Right atrium auricular region (tissue), 2 donors: ENCODE results near the gene SMIM38. TPM values are rescaled to one million over a fixed set of nuclear protein-coding genes. Genes with fewer than 3 reads are reported as not detected.

Source experiments
- DNase-seq: peaks from one replicate; pipeline ENCODE4 v3.0.0-alpha.2; 2019; ENCODE audit warnings: low spot score
- H3K27ac ChIP-seq, 2 donors: fragments of 200-600 bp; sonication (generic); 1 replicate in 1 of 2; 2 replicates in 1 of 2; pipeline ENCODE4 v1.5.1; 2016 to 2019
- H3K27me3 ChIP-seq, 2 donors: fragments of 200-600 bp; sonication (generic); one replicate each; pipeline versions ENCODE4 v1.5.1 to v1.6.0; 2017 to 2019
- H3K36me3 ChIP-seq: fragments of 200-600 bp; sonication (generic); one replicate; pipeline ENCODE4 v1.5.1; 2016
- H3K4me1 ChIP-seq, 2 donors: fragments of 200-600 bp; sonication (generic); one replicate each; pipeline versions ENCODE4 v1.5.1 to v1.6.0; 2017 to 2019
- H3K4me3 ChIP-seq, 2 donors: fragments of 200-600 bp; sonication (generic); 1 replicate in 1 of 2; 2 replicates in 1 of 2; pipeline ENCODE4 v1.5.1; 2017 to 2019; ENCODE audit warnings: mild to moderate bottlenecking in 1 of 2, moderate library complexity in 1 of 2
- H3K9me3 ChIP-seq, 2 donors: fragments of 200-600 bp; sonication (generic); one replicate each; pipeline ENCODE4 v1.5.1; 2019
- CTCF ChIP-seq, 2 donors: fragments of 200-600 bp; sonication (generic); IDR thresholded peaks; one replicate each; pipeline ENCODE4 v1.5.1; 2019; ENCODE audit warnings: antibody characterized with exemption in 2 of 2
- total RNA-seq, 2 donors: library from RNA; depleted of rRNA; stranded (reverse); fragments of >200 nt; gene quantifications; one replicate each; pipeline ENCODE4 v1.1.0, GENCODE V29; 2016

The SMIM38 gene
- under 1 TPM in 1 of 2 donors, not detected in 1; 0.35 TPM for total RNA-seq

DNA sequence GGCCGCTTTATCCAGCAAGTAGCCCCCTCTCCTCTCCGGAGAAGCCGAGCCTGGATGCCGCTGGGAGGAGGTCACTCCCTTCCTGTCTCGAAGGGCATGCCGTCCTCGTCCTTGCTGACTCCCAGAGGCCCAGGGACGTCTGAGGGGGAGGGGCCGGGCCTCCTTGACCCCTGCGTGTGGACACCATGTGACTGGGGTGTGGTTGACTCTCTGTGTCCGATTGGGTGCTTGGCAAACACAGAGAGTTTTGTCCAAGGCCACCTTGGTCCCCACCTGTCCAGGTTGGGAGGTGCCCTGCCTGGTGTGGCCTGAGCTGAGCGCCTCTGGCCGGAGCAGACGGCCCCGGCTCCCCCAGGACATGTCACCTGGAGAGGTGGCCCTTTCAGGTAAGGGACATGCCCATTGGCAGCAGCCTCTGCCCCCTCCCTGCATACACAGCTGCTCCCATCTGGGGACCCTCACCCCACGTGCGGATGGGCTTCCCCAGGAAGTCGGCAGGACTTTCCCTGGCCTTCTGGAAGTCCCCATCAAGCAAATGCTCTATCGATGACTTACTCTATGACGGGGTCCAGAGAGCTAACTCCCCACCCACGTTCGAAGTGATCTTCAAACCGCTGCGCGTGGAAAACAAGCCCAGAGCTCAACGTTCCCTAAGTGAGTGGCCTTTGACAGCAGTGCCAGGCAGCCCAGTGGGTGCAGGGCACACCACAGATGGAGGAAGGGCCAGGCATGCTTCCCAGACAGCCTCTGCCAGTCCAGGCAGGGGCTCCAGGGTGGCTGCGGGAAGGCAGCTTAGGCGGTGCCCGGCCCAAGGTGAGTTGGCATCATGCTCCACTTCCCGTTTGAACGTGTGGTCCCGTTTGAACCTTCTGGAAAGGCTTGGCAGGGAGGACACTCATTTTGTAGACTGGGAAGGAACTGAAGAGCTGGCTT is at the start of gene SMIM38:
Gene SMIM38 (plus strand): TSS at position 634 of the 933 bp plus-strand sequence. CDS start 1,912 bp downstream, outside the sequence.
- Histone ChIP-seq H3K27me3 (no peaks in the 10 kb centered on the region), H3K4me3 (peak within 1 kb of the TSS in 1 of 2 donors; percentile 20), H3K9me3 (no peaks in the 10 kb centered on the region), H3K27ac (peak within 1 kb of the TSS; percentile 75 to 76), H3K36me3 (no peaks in the 10 kb centered on the region), H3K4me1 (peaks cover 0 to 37% of the 10 kb centered on the region in 2 donors)
- no peak for TF ChIP-seq CTCF (IDR thresholded peaks at IDR 0.05)
- no peak for DNase-seq

DNA sequence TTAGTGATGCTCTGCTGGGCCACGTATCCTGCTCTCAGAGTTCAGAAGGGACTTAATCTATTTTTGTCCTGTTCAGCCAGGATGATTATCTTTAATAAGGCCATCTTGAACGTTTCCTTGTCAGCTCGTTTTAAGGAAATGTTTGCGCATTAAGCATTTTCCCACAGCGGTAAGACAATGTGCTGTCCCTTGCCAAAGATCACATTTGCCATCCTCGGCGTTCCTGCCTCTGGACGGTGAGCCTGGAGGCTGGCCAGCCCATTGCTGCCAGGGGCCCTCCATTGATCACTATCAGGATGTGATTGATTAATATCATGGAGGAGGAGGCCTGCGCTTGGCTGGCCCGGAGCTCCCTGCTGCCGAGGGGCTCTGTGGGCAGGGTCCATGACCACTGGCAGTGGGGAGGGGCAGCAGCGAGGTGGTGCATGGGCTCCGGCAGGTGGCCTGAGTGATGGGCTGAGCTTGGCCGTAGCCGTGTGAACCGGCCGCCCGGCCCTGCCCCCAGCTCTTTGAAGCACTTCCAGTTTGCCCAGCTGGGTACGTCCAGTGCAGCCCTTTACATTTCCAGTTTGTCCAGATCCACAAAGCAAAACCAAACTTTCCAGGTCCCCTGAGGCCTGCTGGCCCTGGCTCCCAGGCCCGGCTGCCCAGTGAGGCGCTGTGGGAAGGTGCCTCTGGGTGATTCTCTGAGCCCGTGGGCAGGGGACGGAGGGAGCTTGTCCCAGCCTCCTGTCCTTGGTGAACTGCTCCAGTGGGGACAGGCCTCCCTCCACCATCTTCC is 49.5 kb upstream of the SMIM38 start:
- no peaks in the 10 kb centered on the region for H3K9me3 ChIP-seq
- H3K27ac ChIP-seq, result peak overlapping the region in 1 of 2 donors; percentile 11
- H3K4me3 ChIP-seq, result no peak overlapping the region
- no peaks in the 10 kb centered on the region for H3K36me3 ChIP-seq
- TF ChIP-seq CTCF (IDR thresholded peaks at IDR 0.05), result no peak
- H3K27me3 ChIP-seq, result no peaks in the 10 kb centered on the region
- no peak for DNase-seq
- H3K4me1 ChIP-seq, result peaks cover 0 to 12% of the 10 kb centered on the region in 2 donors

GRCh38 chr11:69107413-69107812 is 48.3 kb upstream of the SMIM38 start:
- H3K36me3 ChIP-seq, result no peaks in the 10 kb centered on the region
- no peak for TF ChIP-seq CTCF (IDR thresholded peaks at IDR 0.05)

GRCh38 chr11:69108030-69108429 is 47.7 kb upstream of the SMIM38 start:
- DNase-seq, result no peak
- TF ChIP-seq CTCF (IDR thresholded peaks at IDR 0.05), result no peak
- Histone ChIP-seq H3K9me3 (no peaks in the 10 kb centered on the region), H3K4me3 (no peak overlapping the region), H3K36me3 (no peaks in the 10 kb centered on the region), H3K27ac (no peak overlapping the region), H3K27me3 (no peaks in the 10 kb centered on the region), H3K4me1 (peaks cover 0 to 5% of the 10 kb centered on the region in 2 donors)

More at GRCh38 chr11:69107413-69107812, 48.3 kb upstream of the SMIM38 start:
- Histone ChIP-seq H3K4me3 (no peak overlapping the region), H3K27me3 (no peaks in the 10 kb centered on the region), H3K9me3 (no peaks in the 10 kb centered on the region), H3K27ac (no peak overlapping the region), H3K4me1 (peaks cover 0 to 5% of the 10 kb centered on the region in 2 donors)
- no peak for DNase-seq

GRCh38 chr11:69108559-69108958 is 47.2 kb upstream of the SMIM38 start:
- no peaks in the 10 kb centered on the region for H3K36me3 ChIP-seq
- no peak for DNase-seq
- peaks cover 0 to 5% of the 10 kb centered on the region in 2 donors for H3K4me1 ChIP-seq
- TF ChIP-seq CTCF (IDR thresholded peaks at IDR 0.05), result no peak
- H3K9me3 ChIP-seq, result no peaks in the 10 kb centered on the region
- no peak overlapping the region for H3K27ac ChIP-seq
- H3K4me3 ChIP-seq, result no peak overlapping the region
- H3K27me3 ChIP-seq, result no peaks in the 10 kb centered on the region
